ENCODE measurements around the gene OR52K2. TPM values are rescaled to one million over a fixed set of nuclear protein-coding genes. Genes with fewer than 3 reads are reported as not detected.

The OR52K2 gene
- total and polyA plus RNA-seq, 2 experiments from 2014 or later: not detected

GRCh38 chr11:4495487-4495886 is 46.4 kb downstream of the OR52K2 start:
- Mint-ChIP-seq H3K9me3 (peaks cover 6% of the 10 kb centered on the region; the same call in 2 of the 3 replicates), H3K4me1 (no peaks in the 10 kb centered on the region), H3K27ac (no peak overlapping the region), H3K36me3 (ENCODE audit: low read depth) (peaks cover 3% of the 10 kb centered on the region; the same call in 1 of the 3 replicates), H3K4me3 (no peak overlapping the region), H3K27me3 (ENCODE audit: insufficient read depth, low read depth, poor library complexity) (no peaks in the 10 kb centered on the region)
- Histone ChIP-seq H2AFZ (no peak overlapping the region), H3F3A (replicated peaks; ENCODE audit: low read depth) (no peaks in the 10 kb centered on the region), H3K27me3 (ENCODE audit: insufficient read depth) (no peaks in the 10 kb centered on the region), H3K4me2 (no peak overlapping the region), H3K27ac (ENCODE audit: low read depth) (no peak overlapping the region), H3K79me2 (replicated peaks; ENCODE audit: insufficient read depth) (no peaks in the 10 kb centered on the region), H3K4me3 (no peak overlapping the region), H3K9me2 (ENCODE audit: insufficient read depth) (no peaks in the 10 kb centered on the region), H3K36me3 (ENCODE audit: insufficient read depth) (no peaks in the 10 kb centered on the region), H3K4me1 (ENCODE audit: insufficient read depth) (no peaks in the 10 kb centered on the region), H4K20me1 (replicated peaks; ENCODE audit: insufficient read depth) (no peaks in the 10 kb centered on the region)
- no peak for DNase-seq (ENCODE audit: low spot score)
- TF ChIP-seq EZH2 (IDR thresholded peaks at IDR 0.05; ENCODE audit: low read depth, unreplicated experiment) (no peak), POLR2AphosphoS5 (IDR thresholded peaks at IDR 0.05; ENCODE audit: low read depth) (no peak), CREB1 (CRISPR knock-in tag; IDR thresholded peaks at IDR 0.05; ENCODE audit: low read depth) (no peak)
- ATAC-seq: no peak

GRCh38 chr11:4495986-4496385 is 46.9 kb downstream of the OR52K2 start:
- DNase-seq (ENCODE audit: low spot score) (no peak), ATAC-seq (no peak)
- Histone ChIP-seq H3K79me2 (replicated peaks; ENCODE audit: insufficient read depth) (no peaks in the 10 kb centered on the region), H3K4me2 (no peak overlapping the region), H3K27me3 (ENCODE audit: insufficient read depth) (no peaks in the 10 kb centered on the region), H3K4me1 (ENCODE audit: insufficient read depth) (no peaks in the 10 kb centered on the region), H3K36me3 (ENCODE audit: insufficient read depth) (no peaks in the 10 kb centered on the region), H3F3A (replicated peaks; ENCODE audit: low read depth) (no peaks in the 10 kb centered on the region), H3K27ac (ENCODE audit: low read depth) (no peak overlapping the region), H2AFZ (no peak overlapping the region), H4K20me1 (replicated peaks; ENCODE audit: insufficient read depth) (no peaks in the 10 kb centered on the region), H3K9me2 (ENCODE audit: insufficient read depth) (no peaks in the 10 kb centered on the region), H3K4me3 (no peak overlapping the region)
- Mint-ChIP-seq H3K9me3 (peaks cover 6% of the 10 kb centered on the region; the same call in 2 of the 3 replicates), H3K36me3 (ENCODE audit: low read depth) (peaks cover 3% of the 10 kb centered on the region; the same call in 1 of the 3 replicates), H3K4me3 (no peak overlapping the region), H3K27ac (no peak overlapping the region), H3K27me3 (ENCODE audit: insufficient read depth, low read depth, poor library complexity) (no peaks in the 10 kb centered on the region), H3K4me1 (no peaks in the 10 kb centered on the region)
- no peak for TF ChIP-seq NANOG (IDR thresholded peaks at IDR 0.05; ENCODE audit: borderline replicate concordance)

- H2AFZ ChIP-seq: no peak overlapping the region
- ATAC-seq: no peak
- no peaks in the 10 kb centered on the region for H3F3A ChIP-seq (replicated peaks; ENCODE audit: low read depth)
- Mint-ChIP-seq H3K4me3 (no peak overlapping the region), H3K36me3 (ENCODE audit: low read depth) (no peaks in the 10 kb centered on the region), H3K4me1 (no peaks in the 10 kb centered on the region), H3K9me3 (peaks cover 2% of the 10 kb centered on the region; the same call in 2 of the 3 replicates), H3K27ac (no peak overlapping the region; the same call in 1 of the 2 replicates), H3K27me3 (ENCODE audit: insufficient read depth, low read depth, poor library complexity) (no peaks in the 10 kb centered on the region)
- no peaks in the 10 kb centered on the region for H3K4me1 ChIP-seq (ENCODE audit: insufficient read depth)
- H3K27ac ChIP-seq (ENCODE audit: low read depth): no peak overlapping the region
- no peaks in the 10 kb centered on the region for H3K9me2 ChIP-seq (ENCODE audit: insufficient read depth)
- H3K36me3 ChIP-seq (ENCODE audit: insufficient read depth): no peaks in the 10 kb centered on the region
- no peaks in the 10 kb centered on the region for H3K79me2 ChIP-seq (replicated peaks; ENCODE audit: insufficient read depth)
- DNase-seq (ENCODE audit: low spot score): no peak
- no peaks in the 10 kb centered on the region for H4K20me1 ChIP-seq (replicated peaks; ENCODE audit: insufficient read depth)
- H3K4me2 ChIP-seq: no peak overlapping the region
- H3K27me3 ChIP-seq (ENCODE audit: insufficient read depth): no peaks in the 10 kb centered on the region
- no peak overlapping the region for H3K4me3 ChIP-seq
- TF ChIP-seq REST (IDR thresholded peaks at IDR 0.05; ENCODE audit: unreplicated experiment) (no peak), POLR2AphosphoS5 (IDR thresholded peaks at IDR 0.05; ENCODE audit: low read depth) (no peak), STAT1 (IDR thresholded peaks at IDR 0.05; ENCODE audit: unreplicated experiment) (no peak), ZNF331 (CRISPR knock-in tag; IDR thresholded peaks at IDR 0.05; ENCODE audit: low read depth) (no peak), NANOG (IDR thresholded peaks at IDR 0.05; ENCODE audit: borderline replicate concordance) (no peak), CTCF (conservative IDR thresholded peaks at IDR 0.05; ENCODE audit: low read depth in 2 of 2) (no peak), ZNF114 (CRISPR knock-in tag; IDR thresholded peaks at IDR 0.05) (no peak)
Measured at GRCh38 chr11:4496557-4497248, 47.6 kb downstream of the OR52K2 start.

Data from GM23338 (cell line).